Cardiac muscle cell (in vitro differentiated cells and primary cell): Measurements from ENCODE around the gene POLQ. TPM values are rescaled to one million over a fixed set of nuclear protein-coding genes. Genes with fewer than 3 reads are reported as not detected.

Experiments used
- DNase-seq, 2 donors: peaks; one replicate each; pipeline versions ENCODE4 v3.0.0 to v3.0.0-alpha.2; 2010 to 2017; ENCODE audit warnings: low read depth in 1 of 2, low spot score in 1 of 2
- H3K27ac ChIP-seq: fragments of 200-600 bp; sonication (generic); 2 replicates; pipeline ENCODE4 v1.5.1; 2016
- H3K27me3 ChIP-seq: fragments of 200-600 bp; sonication (generic); 2 replicates; pipeline ENCODE4 v1.6.0; 2016; ENCODE audit warnings: control low read depth
- H3K36me3 ChIP-seq: fragments of 200-600 bp; sonication (generic); 2 replicates; pipeline ENCODE4 v1.5.1; 2016; ENCODE audit warnings: control low read depth
- H3K4me1 ChIP-seq: fragments of 200-600 bp; sonication (generic); 2 replicates; pipeline ENCODE4 v1.8.1; 2017; ENCODE audit warnings: low read depth, mild to moderate bottlenecking, mixed run types
- H3K4me3 ChIP-seq: fragments of 200-600 bp; sonication (generic); 2 replicates; pipeline ENCODE4 v1.5.1; 2016; ENCODE audit warnings: mild to moderate bottlenecking
- H3K9me3 ChIP-seq: fragments of 200-600 bp; sonication (generic); 2 replicates; pipeline ENCODE4 v1.5.1; 2017; ENCODE audit warnings: low read depth, mild to moderate bottlenecking, control low read depth
- polyA plus RNA-seq: library from polyadenylated mRNA; unstranded; fragments of >200 nt; fragmentation: Nextera tagmentation; extraction: Ambion mirVana; gene quantifications from 2 replicates; pipeline ENCODE4 v1.2.1, GENCODE V29; 2016
- total RNA-seq: library from RNA; depleted of rRNA; stranded (reverse); fragments of >200 nt; gene quantifications from 2 replicates; pipeline ENCODE4 v1.2.3, GENCODE V29; 2016
- TF ChIP-seq, protein P1 (sequence below): IDR thresholded peaks from 2 replicates; pipeline ENCODE4 v1.5.1; 2012; ENCODE audit warnings: low read depth, mild to moderate bottlenecking, low read length

POLQ gene
- total and polyA plus RNA-seq, 2 experiments from 2014 or later = 2.2 to 7.1 TPM

DNA sequence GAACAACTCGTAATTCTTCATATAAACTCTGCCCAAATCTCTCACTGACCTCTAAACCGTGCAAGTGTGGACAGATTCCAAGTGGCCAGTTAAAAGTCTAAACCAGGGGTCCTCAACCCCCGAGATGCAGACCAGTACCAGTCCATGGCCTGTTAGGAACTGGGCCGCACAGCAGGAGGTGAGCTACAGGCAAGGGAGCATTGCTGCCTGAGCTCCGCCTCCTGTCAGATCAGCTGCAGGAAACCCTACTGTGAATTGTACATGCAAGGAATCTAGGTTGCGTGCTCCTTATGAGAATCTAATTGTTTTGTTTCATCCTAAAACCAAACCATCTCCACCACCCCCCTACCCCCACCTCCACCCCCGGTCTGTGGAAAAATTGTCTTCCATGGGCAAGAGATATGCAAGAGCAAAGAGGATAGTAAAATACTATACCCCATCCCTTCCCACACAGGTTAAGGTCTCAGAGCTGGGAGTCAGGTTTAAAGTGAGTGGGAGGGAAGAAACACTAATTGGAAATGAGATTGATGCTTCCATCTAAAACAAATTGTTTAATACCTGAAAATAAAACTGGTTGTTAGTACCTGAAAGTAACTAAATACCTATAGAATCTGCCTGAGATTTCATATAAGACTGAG, 54.0 kb downstream of the POLQ start:
- H3K27me3 ChIP-seq = no peaks in the 10 kb centered on the region
- no peaks in the 10 kb centered on the region for H3K9me3 ChIP-seq
- no peak for DNase-seq
- H3K36me3 ChIP-seq = no peaks in the 10 kb centered on the region
- no peak overlapping the region for H3K4me3 ChIP-seq
- H3K4me1 ChIP-seq = no peaks in the 10 kb centered on the region
- TF ChIP-seq, protein P1, sequence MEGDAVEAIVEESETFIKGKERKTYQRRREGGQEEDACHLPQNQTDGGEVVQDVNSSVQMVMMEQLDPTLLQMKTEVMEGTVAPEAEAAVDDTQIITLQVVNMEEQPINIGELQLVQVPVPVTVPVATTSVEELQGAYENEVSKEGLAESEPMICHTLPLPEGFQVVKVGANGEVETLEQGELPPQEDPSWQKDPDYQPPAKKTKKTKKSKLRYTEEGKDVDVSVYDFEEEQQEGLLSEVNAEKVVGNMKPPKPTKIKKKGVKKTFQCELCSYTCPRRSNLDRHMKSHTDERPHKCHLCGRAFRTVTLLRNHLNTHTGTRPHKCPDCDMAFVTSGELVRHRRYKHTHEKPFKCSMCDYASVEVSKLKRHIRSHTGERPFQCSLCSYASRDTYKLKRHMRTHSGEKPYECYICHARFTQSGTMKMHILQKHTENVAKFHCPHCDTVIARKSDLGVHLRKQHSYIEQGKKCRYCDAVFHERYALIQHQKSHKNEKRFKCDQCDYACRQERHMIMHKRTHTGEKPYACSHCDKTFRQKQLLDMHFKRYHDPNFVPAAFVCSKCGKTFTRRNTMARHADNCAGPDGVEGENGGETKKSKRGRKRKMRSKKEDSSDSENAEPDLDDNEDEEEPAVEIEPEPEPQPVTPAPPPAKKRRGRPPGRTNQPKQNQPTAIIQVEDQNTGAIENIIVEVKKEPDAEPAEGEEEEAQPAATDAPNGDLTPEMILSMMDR = no peak
- no peak overlapping the region for H3K27ac ChIP-seq

- H3K36me3 ChIP-seq = no peaks in the 10 kb centered on the region
- no peak for DNase-seq
- H3K4me3 ChIP-seq = no peak overlapping the region
- no peaks in the 10 kb centered on the region for H3K27me3 ChIP-seq
- no peaks in the 10 kb centered on the region for H3K9me3 ChIP-seq
- H3K27ac ChIP-seq = no peak overlapping the region
- H3K4me1 ChIP-seq = no peaks in the 10 kb centered on the region
- TF ChIP-seq, protein P1 = no peak
Measured at GRCh38 chr3:121490161-121490560, 55.6 kb downstream of the POLQ start.

- Histone ChIP-seq H3K27ac (no peak overlapping the region), H3K4me3 (no peak overlapping the region), H3K27me3 (no peaks in the 10 kb centered on the region), H3K36me3 (no peaks in the 10 kb centered on the region), H3K9me3 (no peaks in the 10 kb centered on the region), H3K4me1 (no peaks in the 10 kb centered on the region)
- TF ChIP-seq, protein P1 = peak; percentile 19
- DNase-seq = peak in 1 of 2 donors; percentile 2
Measured at GRCh38 chr3:121488628-121489027, 57.2 kb downstream of the POLQ start.

GRCh38 chr3:121483290-121483689, 62.5 kb downstream of the POLQ start:
- DNase-seq = peak in 1 of 2 donors; percentile 26
- no peaks in the 10 kb centered on the region for H3K36me3 ChIP-seq
- no peaks in the 10 kb centered on the region for H3K27me3 ChIP-seq
- no peaks in the 10 kb centered on the region for H3K4me1 ChIP-seq
- TF ChIP-seq, protein P1 = no peak
- H3K4me3 ChIP-seq = no peak overlapping the region
- H3K9me3 ChIP-seq = no peaks in the 10 kb centered on the region
- H3K27ac ChIP-seq = no peak overlapping the region

DNA sequence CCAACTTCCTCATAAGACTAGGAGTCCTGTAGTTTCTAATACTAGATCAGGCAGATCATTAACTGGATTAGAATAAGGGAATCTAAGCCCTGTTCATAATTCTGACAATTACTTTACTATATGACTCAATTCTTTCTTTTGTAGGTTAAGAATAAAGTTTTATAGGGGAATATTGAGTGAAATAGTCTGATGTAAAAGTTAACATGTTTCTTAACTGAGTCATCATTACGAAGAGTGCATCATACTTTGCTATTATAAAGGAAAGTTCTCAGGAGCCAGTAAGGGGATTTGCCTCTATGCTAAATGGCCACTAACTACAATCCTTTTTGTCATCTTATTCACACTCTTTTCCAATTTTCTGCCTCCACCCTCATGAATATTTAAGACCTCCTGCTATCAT, 63.1 kb downstream of the POLQ start:
- peak in 1 of 2 donors; percentile 67 for DNase-seq
- Histone ChIP-seq H3K4me1 (no peaks in the 10 kb centered on the region), H3K27me3 (no peaks in the 10 kb centered on the region), H3K4me3 (no peak overlapping the region), H3K27ac (no peak overlapping the region), H3K36me3 (no peaks in the 10 kb centered on the region), H3K9me3 (no peaks in the 10 kb centered on the region)
- TF ChIP-seq, protein P1 = no peak
